Activated effector memory CD4-positive, alpha-beta T cell treated with Interleukin-2 at 50 U/mL for 16 hours (primary cell): ENCODE data around the gene RSPH9.

Experiments
- DNase-seq: peaks from one replicate; pipeline ENCODE4 v3.0.0-alpha.2; 2020

RSPH9 gene, protein sequence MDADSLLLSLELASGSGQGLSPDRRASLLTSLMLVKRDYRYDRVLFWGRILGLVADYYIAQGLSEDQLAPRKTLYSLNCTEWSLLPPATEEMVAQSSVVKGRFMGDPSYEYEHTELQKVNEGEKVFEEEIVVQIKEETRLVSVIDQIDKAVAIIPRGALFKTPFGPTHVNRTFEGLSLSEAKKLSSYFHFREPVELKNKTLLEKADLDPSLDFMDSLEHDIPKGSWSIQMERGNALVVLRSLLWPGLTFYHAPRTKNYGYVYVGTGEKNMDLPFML

DNA sequence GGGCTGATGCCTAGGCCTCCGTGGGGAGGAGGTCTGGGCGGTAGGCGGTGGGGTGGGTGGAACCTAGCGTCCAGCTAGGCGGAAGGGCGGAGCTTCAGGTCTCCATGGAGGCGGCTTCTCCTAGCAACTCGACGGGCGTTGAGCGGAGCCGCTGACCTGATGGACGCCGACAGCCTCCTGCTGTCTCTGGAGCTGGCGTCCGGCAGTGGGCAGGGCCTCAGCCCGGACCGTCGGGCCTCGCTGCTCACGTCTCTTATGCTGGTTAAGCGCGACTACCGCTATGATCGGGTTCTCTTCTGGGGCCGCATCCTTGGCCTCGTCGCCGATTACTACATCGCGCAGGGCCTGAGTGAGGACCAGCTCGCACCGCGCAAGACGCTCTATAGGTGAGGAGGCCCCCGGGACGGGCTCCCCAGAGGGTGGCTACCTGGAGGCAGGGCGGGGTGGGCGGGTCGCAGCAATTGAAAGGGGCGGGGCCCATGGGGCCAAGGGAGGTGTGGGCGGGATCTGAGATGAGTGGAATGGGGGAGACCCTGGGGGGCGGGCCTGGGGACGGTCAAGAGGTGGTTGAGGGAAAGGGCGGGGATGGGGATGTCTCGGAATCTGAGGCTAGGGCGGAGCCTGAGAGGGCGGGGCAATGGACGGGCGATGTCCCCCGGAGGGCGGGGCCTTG lies at the start of gene RSPH9:
TSS of gene RSPH9 (plus strand) at position 97 of the 673 bp plus-strand sequence. CDS start at position 160, 63 bp downstream.
- peak; percentile 42 for DNase-seq

DNA sequence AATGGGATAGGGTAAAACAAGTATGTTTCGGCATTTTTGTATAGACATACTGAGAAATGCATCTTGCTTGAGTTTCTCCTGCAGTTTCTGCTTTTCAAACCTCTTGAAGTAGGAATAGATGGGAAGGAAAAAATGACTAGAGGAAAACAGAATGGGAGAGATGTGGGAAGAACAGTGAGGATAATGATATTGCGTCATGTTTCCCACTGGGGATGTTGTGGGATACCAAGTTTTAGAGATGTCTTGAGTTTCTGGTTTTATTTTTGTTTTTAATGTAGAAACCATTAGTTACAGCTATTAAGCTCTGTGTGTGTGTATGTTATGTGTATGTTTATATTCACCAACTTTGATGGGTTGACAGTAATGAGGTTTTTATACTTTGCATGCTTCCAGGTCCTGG lies 44.2 kb upstream of the RSPH9 start:
- DNase-seq: no peak

DNA sequence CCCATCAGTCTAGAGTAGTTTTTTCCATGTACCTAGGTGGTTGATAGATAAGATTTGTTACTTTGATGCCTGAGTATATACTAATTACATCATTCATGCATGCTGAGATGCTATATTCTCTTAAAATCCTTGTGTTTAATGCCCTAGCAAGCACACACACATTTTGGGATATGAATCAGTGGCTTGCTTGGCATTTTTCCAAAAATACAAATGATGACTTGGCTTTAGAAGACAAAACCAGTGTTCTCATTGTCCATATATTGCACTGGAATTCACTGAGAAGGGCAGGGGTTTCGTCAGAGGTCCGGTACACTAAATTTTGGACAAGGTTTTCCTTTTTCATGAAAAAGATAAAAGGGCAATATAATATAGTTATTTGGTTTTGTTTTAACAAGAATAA lies 40.7 kb upstream of the RSPH9 start:
- no peak for DNase-seq

DNA sequence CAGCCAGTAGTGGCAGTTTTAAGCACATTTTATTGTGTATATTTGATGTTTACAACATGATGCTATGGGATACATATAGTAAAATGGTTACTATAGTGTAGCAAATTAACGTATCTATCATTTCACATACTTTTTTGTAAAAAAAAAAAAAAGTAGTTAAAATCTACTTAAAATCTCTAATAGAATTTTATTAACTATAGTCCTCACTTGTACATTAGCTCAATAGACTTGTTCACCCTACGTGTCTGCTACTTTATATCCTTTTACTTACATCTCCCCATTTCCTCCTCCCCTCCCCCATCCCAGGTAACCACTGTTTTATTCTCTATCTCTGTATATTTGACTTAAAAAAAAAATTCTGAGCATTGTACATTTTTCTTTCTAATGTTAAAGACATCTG lies 38.8 kb upstream of the RSPH9 start:
- DNase-seq: no peak

DNA sequence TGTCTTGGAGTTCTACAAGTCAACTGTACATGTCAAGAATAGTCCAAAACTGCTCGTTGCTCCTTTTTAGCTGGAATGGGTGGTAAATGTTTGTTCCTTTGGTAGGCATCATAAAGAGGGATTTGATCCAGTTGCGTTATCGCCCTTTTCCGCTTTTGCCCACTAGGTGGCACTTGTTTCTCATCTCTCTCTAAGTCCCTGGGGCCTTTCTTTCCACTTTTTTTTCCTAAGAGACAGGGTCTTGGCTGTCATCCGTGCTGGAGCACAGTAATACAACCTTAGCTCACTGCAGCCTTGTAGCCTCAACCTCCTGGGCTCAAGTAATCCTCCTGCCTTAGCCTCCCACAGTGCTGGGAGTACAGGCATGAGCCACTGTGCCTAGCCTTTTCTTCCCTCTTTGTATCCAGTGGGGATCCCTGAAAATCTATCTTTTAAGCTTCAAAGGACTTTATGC lies 36.5 kb upstream of the RSPH9 start:
- DNase-seq: peak; percentile 27

DNA sequence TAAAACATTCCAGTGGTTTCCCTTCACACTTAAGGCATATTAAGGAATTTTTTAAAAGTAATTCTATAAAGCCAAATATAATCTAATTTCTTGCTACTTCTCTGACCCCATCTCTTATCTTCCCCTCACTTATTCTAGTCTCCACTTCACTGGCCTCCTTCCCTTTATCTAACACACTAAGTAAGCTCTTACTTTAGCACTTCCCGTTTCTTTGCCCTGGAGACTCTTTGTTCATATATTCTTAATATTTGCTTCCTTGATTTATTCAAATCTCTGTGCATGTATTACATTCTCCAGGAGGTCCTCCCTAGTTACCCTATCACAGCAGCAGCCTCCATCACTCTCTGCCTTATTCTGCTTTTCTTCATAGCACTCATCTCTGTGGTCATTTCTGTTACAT lies 36.0 kb upstream of the RSPH9 start:
- no peak for DNase-seq

DNA sequence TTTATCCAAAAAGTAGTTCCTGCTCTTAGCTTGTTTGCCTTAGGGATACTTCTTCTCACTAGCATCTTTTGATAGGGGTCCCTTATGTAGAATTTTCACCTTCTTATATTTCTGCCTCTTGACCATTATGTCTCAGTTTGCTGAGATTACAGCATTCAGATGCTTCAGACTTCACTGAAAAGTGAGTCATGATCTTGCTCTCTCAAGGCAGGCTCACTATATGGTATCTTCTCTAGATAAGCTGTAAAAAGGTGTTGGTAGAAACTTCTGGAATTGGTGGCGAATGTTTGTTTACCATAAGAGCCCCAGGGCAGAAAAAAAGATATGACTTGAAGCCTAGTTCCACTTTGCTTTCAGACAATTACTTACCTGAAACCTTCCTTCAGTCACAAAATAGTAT lies 35.4 kb upstream of the RSPH9 start:
- DNase-seq: no peak

DNA sequence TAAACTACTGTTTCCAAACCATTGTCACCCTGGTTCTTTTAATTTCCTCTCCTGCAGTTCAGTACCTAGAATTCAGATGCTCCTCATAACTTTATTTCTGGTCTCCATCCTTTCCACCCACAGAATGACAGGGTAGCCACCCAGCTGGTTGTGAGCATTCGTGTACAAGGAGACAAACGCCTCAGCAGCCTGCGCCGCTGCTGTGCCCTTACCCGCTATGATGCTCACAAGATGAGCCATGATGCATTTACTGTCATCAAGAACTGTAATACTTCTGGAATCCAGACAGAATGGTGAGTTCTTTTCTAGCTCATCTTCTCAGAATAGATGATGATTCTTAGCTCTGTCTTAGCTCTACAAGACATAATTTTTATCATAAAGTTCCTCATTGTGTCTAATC lies 34.4 kb upstream of the RSPH9 start:
- no peak for DNase-seq

DNA sequence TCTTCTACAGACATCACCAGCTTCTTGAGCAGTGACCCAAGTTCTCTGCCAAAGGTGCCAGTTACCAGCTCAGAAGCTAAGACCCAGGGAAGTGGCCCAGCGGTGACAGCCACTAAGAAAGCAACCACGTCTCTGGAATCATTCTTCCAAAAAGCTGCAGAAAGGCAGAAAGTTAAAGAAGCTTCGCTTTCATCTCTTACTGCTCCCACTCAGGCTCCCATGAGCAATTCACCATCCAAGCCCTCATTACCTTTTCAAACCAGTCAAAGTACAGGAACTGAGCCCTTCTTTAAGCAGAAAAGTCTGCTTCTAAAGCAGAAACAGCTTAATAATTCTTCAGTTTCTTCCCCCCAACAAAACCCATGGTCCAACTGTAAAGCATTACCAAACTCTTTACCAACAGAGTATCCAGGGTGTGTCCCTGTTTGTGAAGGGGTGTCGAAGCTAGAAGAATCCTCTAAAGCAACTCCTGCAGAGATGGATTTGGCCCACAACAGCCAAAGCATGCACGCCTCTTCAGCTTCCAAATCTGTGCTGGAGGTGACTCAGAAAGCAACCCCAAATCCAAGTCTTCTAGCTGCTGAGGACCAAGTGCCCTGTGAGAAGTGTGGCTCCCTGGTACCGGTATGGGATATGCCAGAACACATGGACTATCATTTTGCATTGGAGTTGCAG lies 31.0 kb upstream of the RSPH9 start:
- no peak for DNase-seq

DNA sequence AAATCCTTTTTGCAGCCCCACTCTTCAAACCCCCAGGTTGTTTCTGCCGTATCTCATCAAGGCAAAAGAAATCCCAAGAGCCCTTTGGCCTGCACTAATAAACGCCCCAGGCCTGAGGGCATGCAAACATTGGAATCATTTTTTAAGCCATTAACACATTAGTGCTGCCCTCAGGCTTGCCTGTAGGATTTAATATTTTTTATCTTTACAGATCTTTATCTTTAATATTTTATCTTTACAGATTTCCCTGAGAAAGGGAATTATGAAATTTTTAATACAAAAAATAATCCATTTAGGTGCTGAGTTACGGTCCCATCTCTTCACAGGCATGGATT lies 30.5 kb upstream of the RSPH9 start:
- no peak for DNase-seq

DNA sequence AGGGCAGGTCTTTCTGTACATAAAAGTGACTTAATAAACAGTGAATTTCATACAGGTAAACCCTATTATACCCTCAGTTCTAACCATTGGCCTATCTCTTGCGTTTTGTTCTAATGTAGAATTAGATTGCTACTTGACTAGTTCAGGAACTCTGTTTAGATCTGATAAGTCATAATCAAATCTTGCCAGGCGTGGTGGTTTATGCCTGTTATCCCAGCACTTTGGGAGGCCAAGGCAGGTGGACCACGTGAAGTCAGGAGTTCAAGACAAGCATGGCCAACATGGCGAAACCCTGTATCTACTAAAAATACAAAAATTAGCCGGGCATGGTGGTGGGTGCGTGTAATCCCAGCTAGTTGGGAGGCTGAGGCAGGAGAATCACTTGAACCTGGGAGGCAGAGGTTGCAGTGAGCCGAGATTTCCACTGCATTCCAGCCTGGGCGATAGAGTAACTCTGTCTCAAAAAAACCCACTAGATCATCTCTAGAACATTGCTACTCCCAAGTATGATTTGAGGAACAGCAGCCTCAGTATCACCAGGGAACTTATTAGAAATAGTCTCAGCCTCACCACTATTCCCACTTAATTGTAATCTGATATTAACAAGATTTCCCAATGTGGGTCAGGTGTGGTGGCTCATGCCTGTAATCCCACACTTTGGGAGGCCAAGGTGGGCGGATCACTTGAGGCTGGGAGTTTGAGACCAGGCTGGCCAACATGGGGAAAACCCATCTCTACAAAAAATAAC lies 27.9 kb upstream of the RSPH9 start:
- no peak for DNase-seq

DNA sequence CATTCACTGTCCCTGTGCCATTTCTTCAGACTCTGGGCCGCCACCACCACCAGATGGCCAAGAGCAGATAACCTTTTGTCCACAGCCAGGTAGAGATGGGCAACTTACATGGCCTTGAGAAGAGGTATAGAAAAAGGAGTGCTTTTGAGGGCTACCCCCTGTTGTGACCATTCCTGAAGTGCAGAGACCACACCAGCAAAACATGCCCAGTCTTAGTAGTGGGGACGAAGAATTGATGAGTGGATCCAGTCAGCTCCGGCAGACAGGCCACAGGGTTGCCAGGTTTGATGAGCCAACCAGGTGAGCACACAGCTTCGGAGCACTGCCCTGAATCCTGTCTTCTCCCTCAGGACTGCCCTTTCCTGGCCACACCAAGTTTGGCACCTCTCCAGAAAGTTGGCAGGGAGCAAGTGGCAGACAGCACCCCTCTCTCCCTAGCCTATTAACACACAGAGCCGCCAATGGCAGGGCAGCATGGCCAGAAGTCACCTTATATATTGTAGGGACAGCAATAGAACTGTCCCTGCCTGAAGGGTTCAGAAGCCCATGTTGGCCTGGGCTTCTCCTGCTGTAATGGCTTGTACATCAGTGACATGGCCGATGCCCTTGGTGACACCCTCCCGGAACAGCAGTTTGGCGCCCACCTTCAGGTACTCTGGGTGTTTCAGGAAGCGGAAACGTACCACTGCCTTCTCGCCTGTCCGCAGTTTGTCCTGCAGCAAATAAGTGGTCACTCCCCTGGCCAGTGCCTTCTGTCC lies 23.6 kb upstream of the RSPH9 start:
- no peak for DNase-seq

DNA sequence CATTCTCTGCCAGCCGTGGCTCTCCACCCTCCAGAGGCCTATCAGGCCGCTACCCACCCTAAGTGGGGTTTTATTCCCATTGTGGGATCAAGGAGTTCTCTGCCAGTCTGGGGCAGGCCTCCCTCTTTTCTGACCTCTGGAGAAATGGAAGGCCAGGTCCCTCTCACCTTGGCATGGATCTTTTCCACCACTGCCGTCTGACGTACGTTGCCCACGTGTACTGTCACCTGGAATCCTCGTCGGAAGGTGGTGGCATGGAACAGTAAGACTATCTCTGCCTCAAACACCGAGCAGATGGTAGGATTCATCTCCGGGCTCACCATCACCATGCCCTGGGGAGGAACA lies 23.0 kb upstream of the RSPH9 start:
- DNase-seq: no peak

DNA sequence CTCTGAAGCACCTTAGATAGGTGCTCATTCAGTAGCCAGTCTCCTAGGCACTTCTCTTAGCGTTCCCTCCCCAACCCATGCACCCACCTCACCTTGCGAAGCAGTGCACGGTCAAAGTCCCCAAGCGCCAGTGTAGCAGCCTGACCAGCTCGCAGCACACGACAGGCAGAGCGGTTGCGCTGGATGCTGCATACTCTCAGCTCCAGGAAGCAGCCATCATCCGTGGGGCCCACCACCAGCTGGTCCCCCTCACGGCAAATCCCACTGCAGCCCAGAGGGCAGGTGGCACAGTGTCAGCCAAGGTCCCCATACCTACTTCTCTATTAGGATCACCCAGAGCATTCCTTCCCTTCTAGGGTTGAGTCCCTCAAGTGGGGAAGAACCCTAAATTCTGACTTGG lies 22.3 kb upstream of the RSPH9 start:
- DNase-seq: no peak

DNA sequence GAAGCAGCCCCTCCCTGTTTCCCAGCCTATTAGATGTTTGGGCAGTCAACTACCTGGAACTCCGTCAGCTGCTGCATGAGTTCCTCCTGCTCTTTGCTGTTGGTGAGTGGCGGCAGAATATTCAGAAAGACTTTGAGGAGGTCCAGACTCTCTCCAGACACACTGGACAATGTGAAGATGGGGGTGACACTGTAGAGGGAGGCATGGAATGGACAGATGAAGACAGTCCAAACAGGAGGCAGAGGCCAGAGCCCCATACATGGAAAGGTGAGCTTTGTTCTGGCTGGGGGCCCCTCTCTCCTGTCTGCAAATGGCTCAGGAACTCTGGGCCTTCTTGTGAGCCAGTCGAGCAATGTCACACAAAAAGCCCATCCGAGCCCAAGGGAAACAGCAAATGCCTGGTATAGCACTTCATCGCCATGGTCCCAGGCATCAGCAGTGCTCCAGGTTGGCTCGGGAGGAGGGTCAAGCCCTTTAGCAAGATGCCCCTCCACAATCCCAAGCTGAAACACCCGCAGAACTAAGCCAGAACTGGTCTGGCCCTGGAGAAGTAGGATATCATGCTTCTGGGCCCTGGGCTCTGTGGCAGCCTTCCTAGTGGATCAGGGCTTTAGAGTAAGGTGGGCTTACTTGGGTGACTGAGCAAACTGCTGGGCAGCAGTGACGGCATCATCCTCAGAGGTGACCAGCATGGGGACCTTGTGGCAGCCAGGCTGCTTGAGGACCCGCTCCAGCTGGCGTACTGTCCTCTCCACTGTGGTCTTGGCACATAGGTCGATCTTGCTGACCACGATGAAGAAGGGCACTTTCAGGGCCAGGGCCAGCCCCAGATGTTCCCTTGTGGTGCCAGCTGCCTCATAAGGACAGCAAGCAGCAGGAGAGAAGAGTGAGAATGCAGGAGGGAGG lies 20.7 kb upstream of the RSPH9 start:
- DNase-seq: no peak

DNA sequence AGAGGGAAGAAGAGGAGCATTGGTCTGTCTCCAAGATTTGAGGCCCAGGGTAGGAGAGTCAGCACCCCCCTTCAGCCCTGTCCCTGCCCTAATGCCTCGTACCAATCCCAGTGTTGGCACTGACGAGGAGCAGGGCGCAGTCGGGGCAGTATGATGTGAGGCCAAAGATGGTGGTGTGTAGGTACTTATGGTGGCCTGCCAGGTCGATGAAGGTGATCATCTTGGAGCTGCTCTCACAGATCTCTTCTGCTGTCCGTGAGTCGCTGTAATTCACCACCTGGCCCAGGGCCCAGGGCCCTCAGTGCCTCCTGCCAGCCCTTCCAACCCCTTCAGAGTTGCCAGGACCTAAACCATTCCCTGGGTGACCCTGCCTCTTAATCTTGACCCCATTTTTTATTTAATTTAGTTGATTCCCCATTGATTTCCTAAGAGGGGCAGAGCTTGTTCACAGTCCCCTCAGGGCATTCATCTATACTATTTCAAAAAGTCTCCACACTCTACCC lies 20.0 kb upstream of the RSPH9 start:
- DNase-seq: no peak

DNA sequence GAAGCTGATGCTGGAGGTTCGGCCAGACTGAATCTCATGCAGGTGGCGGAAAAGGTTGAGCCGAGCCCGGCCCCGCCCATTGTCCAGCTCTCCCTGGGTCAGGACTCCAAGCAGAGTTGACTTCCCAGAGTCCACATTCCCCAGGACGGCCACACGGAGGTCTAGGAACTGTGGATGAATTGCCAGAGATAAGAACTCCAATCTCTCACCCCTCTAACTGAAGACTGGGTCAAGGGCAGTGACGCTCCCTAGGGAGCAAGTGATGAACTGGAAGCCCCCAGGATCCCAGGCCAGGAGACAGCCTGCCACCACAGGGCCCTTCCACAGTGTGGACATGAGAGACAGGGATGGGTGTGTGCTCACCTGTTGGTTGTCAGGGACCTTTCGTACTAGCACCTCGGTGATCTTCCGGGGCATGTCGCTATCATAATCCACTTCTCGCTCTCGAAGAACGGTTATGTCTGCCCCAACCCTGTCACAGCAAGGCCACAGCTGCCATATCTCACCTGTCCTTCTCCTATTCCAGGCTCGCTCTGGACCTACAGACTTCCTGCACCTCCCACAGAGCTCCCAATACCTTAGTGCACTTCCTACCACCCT lies 19.3 kb upstream of the RSPH9 start:
- DNase-seq: no peak

DNA sequence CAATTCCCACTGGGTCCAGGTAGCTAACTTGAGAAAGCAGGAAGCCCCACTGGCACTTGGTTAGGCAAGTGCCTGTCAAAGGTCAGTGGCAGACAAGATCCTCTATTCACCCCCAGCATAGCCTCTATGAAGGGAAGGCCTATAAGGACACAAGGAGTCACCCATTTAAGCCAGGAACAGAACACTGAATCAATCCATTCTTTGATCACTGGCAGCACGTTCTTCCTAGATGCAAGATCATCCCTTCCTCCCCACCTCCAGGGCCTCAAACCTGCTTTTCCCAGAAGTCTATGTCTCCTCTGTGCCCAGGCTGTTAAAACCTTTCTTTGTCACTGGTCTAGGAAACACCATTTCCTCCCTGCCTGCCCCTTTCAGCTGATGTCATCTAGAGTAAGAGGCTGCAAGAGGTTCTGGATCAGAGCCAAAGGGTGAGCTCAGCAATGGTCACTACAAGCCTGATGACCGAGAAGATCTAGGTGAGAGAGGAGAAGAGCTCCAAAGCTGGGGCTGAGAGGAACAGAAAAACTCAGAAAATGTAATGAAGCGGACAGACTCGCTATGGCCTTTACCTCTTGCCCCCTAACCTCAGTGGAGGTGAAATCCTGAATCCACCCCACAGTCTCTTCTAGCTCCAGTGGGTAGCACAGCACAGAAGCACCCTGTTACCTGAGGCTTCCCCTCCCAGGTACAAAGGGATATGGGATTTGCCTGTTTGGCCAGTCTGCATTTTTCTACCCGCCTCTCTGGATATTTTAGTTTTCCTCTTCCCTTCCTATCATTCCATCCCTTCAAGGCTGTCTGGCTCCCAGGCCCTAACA lies 17.6 kb upstream of the RSPH9 start:
- DNase-seq: no peak

DNA sequence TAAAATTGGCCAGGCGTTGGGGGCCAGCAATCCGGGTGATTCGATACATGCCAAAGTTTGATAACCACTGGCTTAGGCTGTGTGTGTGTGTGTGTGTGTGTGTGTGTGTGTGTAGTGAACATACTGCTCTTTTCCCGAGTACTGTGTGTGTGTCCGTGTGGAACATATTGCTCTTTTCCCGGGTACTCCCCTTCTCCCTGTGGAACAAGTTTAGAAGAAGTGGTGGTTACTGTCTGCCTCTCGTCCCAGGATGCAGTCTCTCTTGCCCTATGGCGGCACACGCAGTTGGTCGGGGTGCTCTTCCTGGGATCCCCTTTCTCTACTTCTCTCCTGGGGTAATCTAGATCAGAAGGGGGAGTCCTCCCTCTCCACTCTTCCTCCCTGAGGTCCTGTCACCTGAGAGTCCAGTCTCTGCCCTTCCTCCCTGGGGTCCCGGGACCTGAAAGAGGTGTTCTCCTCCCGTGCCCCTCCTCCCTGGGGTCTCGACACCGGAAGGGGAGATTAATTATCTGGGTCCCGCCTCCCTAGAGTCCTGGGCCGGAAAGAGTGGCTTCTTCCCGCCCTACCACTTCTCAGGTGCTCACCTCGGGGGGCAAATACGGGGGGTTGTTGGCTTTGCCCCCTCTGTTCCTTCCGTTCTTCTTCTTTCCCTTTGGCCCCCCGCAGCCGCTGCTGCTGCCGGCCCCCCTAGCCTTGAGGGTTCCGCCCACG lies 16.3 kb upstream of the RSPH9 start:
- DNase-seq: peak; percentile 38

DNA sequence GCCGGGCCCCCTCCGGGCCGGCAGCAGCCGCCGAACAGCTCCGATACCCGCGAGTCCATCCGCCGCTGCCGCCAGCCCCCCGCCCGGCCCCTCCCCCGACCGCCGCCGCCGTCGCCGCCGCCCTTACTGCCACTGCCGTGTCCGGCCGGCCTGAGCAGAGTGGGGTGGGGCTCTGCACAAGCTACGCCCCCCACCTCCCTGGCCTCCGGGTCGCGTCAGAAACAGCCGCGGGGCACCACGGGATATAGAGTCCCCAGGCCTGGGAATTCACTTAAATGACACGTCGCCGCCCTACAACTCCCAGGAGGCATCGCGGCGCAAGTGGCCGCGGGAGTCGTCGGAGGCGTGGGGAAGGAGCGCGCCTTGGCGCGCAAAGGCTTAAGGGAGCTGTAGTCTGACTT lies 15.7 kb upstream of the RSPH9 start, which contains the start of gene GTPBP2:
TSS of gene GTPBP2 (minus strand) at position 161 of the 401 bp plus-strand sequence. CDS start at position 59, 102 bp downstream.
- peak; percentile 94 for DNase-seq
